ENCODE measurements around the gene LDLRAD2. TPM values are rescaled to one million over a fixed set of nuclear protein-coding genes. Genes with fewer than 3 reads are reported as not detected.
"Not testable (repeated sequence)": the region's sequence is repeated elsewhere in the genome, so short reads cannot be mapped to it uniquely, and the experiment has no call there.

LDLRAD2 gene
- total RNA-seq, 6 experiments from 2014 or later = 0.14 TPM; not detected in 5

DNA sequence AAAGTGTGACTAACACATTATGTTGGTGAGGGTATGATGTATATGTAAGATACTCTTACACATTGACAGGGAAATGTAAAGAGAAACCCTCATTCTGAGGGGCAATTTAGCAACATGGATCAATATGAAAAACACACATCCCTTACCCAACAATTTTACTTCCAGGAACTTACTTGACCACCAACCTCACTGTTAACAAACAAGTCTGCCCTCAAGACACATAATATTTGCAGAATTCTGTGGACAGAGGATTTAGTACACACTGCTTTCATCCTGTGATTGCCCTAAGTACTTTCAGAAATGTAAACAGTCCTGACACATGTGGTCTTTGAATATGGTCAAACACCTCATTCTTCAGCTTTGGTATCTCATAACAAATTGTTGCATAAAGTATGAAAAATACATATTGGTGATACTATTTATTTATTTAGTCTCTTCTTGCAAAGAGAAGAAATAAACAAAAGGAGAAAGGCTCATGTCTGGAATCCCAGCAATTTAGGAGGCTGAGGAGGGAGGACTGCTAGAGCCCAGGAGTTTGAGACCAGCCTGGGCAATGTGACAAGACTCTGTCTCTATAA lies 36.0 kb upstream of the LDLRAD2 start:
- Mint-ChIP-seq H3K27ac (peak overlapping the region; percentile 3; the same call in 1 of the 2 replicates), H3K27me3 (ENCODE audit: insufficient read depth) (no peaks in the 10 kb centered on the region)
- DNase-seq = no peak

DNA sequence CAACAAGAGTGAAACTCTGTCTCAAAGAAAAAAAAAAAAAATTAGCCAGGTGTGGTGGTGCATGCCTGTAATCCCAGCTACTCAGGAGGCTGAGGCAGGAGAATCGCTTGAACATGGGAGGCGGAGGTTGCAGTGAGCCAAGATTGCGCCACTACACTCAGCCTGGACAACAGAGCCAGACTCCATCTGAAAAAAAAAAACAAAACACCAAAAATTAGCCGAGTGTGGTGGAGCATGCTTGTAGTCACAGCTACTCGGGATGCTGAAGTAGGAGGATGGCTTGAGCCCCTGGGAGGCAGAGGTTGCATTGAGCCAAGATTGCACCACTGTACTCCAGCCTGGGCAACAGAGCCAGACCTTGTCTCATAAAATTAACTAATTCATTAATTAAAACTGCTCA lies 35.1 kb upstream of the LDLRAD2 start:
- Mint-ChIP-seq H3K36me3 (ENCODE audit: low read depth) (peaks cover 24% of the 10 kb centered on the region; the same call in 1 of the 2 replicates), H3K4me1 (ENCODE audit: low read depth) (peaks cover 27% of the 10 kb centered on the region)
- H3K4me3 Mint-ChIP-seq; H3K27ac Mint-ChIP-seq; H3K9me3 Mint-ChIP-seq; DNase-seq; H3K27me3 Mint-ChIP-seq (ENCODE audit: insufficient read depth): not testable (repeated sequence)

More for the DNA sequence above, 36.0 kb upstream of the LDLRAD2 start:
- TF ChIP-seq, protein P1, sequence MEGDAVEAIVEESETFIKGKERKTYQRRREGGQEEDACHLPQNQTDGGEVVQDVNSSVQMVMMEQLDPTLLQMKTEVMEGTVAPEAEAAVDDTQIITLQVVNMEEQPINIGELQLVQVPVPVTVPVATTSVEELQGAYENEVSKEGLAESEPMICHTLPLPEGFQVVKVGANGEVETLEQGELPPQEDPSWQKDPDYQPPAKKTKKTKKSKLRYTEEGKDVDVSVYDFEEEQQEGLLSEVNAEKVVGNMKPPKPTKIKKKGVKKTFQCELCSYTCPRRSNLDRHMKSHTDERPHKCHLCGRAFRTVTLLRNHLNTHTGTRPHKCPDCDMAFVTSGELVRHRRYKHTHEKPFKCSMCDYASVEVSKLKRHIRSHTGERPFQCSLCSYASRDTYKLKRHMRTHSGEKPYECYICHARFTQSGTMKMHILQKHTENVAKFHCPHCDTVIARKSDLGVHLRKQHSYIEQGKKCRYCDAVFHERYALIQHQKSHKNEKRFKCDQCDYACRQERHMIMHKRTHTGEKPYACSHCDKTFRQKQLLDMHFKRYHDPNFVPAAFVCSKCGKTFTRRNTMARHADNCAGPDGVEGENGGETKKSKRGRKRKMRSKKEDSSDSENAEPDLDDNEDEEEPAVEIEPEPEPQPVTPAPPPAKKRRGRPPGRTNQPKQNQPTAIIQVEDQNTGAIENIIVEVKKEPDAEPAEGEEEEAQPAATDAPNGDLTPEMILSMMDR (IDR thresholded peaks at IDR 0.05) = no peak
- peaks cover 27% of the 10 kb centered on the region for H3K4me1 Mint-ChIP-seq (ENCODE audit: low read depth)
- H3K36me3 Mint-ChIP-seq (ENCODE audit: low read depth) = peaks cover 21% of the 10 kb centered on the region; the same call in 1 of the 2 replicates
- H3K9me3 Mint-ChIP-seq = no peaks in the 10 kb centered on the region; the same call in none of the 2 replicates
- H3K4me3 Mint-ChIP-seq = no peak overlapping the region

GRCh38 chr1:21778405-21778727 lies 33.7 kb upstream of the LDLRAD2 start:
- Mint-ChIP-seq H3K9me3 (no peaks in the 10 kb centered on the region; the same call in none of the 2 replicates), H3K36me3 (ENCODE audit: low read depth) (peaks cover 27% of the 10 kb centered on the region; the same call in 1 of the 2 replicates), H3K4me1 (ENCODE audit: low read depth) (peaks cover 29% of the 10 kb centered on the region), H3K27me3 (ENCODE audit: insufficient read depth) (0 out of 2 replicates have a peak, but pooled peaks cover 1% of the 10 kb centered on the region), H3K27ac (no peak overlapping the region), H3K4me3 (no peak overlapping the region)
- TF ChIP-seq, protein P1 (IDR thresholded peaks at IDR 0.05) = no peak
- DNase-seq = no peak

DNA sequence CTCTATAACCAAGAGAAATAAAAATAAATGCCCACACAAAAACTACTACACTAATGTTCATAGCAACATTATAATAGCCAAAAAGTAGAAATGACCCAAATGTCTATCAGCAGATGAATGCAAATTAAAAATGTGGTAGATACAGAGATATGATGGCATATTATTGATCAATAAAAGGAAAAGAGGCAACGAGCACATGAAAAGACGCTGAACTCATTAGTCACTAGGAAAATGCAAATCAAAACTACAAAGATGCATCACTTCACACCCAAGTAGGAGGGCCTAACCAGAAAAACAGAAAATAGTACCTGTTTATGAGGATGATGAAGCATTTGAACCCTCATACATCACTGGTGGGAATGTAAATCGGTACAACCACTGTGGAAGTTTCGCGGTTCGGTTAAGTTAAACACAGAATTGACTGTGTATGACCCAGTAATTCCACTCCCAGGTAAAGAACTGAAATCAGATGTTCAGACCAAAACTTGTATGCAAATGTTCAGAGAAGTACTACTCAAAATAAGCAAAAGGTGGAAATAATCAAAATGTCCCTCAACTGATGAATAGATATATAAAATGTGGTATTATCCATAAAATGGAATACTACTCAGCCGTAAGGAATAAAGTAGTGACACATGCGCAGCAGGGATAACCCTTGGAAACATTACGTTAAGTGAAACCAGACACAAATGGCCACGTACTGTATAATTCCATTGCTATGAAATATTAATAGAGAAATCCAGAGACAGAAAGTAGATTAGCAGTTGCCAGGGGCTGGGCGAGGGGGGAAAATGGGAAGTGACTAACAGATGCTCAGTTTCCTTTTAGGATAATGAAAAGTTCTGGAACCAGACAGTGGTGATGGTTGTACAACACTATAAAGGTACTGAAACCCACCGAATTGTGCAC lies 32.2 kb upstream of the LDLRAD2 start:
- TF ChIP-seq, protein P1 (IDR thresholded peaks at IDR 0.05) = no peak
- DNase-seq = no peak
- peak overlapping the region; percentile 62; the same call in 1 of the 2 replicates for H3K4me3 Mint-ChIP-seq
- 0 out of 2 replicates have a peak, but pooled peaks cover 2% of the 10 kb centered on the region for H3K27me3 Mint-ChIP-seq (ENCODE audit: insufficient read depth)
- no peak overlapping the region for H3K27ac Mint-ChIP-seq
- no peaks in the 10 kb centered on the region; the same call in none of the 2 replicates for H3K9me3 Mint-ChIP-seq
- H3K36me3 Mint-ChIP-seq (ENCODE audit: low read depth) = peaks cover 27% of the 10 kb centered on the region; the same call in 1 of the 2 replicates
- H3K4me1 Mint-ChIP-seq (ENCODE audit: low read depth) = peaks cover 41% of the 10 kb centered on the region

GRCh38 chr1:21781815-21782348 lies 30.2 kb upstream of the LDLRAD2 start:
- DNase-seq = peak; percentile 19
- Mint-ChIP-seq H3K4me3 (peak overlapping the region; percentile 94), H3K36me3 (ENCODE audit: low read depth) (peaks cover 27% of the 10 kb centered on the region; the same call in 1 of the 2 replicates), H3K27ac (peak overlapping the region; percentile 87), H3K27me3 (ENCODE audit: insufficient read depth) (peaks cover 2% of the 10 kb centered on the region; the same call in 1 of the 2 replicates), H3K9me3 (no peaks in the 10 kb centered on the region; the same call in none of the 2 replicates), H3K4me1 (ENCODE audit: low read depth) (peaks cover 30% of the 10 kb centered on the region)
- TF ChIP-seq, protein P1 (IDR thresholded peaks at IDR 0.05) = no peak

Measured in HFFc6 (cell line).